Fibroblast of villous mesenchyme (primary cell): ENCODE measurements around the gene LRRC4C. TPM values are rescaled to one million over a fixed set of nuclear protein-coding genes. Genes with fewer than 3 reads are reported as not detected.
"Not testable (repeated sequence)": the region's sequence is repeated elsewhere in the genome, so short reads cannot be mapped to it uniquely, and the experiment has no call there.

Experiments used
- DNase-seq: peaks from one replicate; pipeline ENCODE4 v3.0.0-alpha.2; 2010; ENCODE audit warnings: low read depth
- H3K4me3 ChIP-seq: 2 replicates; pipeline ENCODE4 v1.5.1; 2011; ENCODE audit warnings: low read depth, mild to moderate bottlenecking, low read length
- CTCF ChIP-seq: IDR thresholded peaks from 2 replicates; pipeline ENCODE4 v1.5.1; 2012; ENCODE audit warnings: low read depth, mild to moderate bottlenecking, low read length; ENCODE audit not compliant: insufficient read depth
- total RNA-seq: library from RNA; depleted of rRNA; stranded (reverse); fragments of >200 nt; gene quantifications from 2 replicates; pipeline ENCODE4 v1.2.3, GENCODE V29; 2012

Gene LRRC4C
- total RNA-seq, 1 donor, result under 0.01 TPM

GRCh38 chr11:40569947-40570531, 889.4 kb downstream of the LRRC4C start:
- DNase-seq, result no peak
- H3K4me3 ChIP-seq, result no peak overlapping the region
- TF ChIP-seq CTCF, result no peak

GRCh38 chr11:40567392-40567791, 892.1 kb downstream of the LRRC4C start:
- H3K4me3 ChIP-seq, result no peak overlapping the region
- no peak for DNase-seq
- no peak for TF ChIP-seq CTCF

GRCh38 chr11:40544162-40544561, 915.3 kb downstream of the LRRC4C start:
- DNase-seq, result no peak
- TF ChIP-seq CTCF, result no peak
- H3K4me3 ChIP-seq, result no peak overlapping the region

GRCh38 chr11:40542821-40543220, 916.6 kb downstream of the LRRC4C start:
- no peak for TF ChIP-seq CTCF
- DNase-seq, result no peak
- no peak overlapping the region for H3K4me3 ChIP-seq

GRCh38 chr11:40537734-40538133, 921.7 kb downstream of the LRRC4C start:
- no peak for TF ChIP-seq CTCF
- DNase-seq, result no peak
- H3K4me3 ChIP-seq, result no peak overlapping the region

- DNase-seq, H3K4me3 ChIP-seq: not testable (repeated sequence)
Observed at GRCh38 chr11:40522080-40522479, 937.4 kb downstream of the LRRC4C start.

- no peak overlapping the region for H3K4me3 ChIP-seq
- no peak for DNase-seq
- TF ChIP-seq CTCF, result no peak
Observed at GRCh38 chr11:40517122-40517521, 942.3 kb downstream of the LRRC4C start.
